ENCODE data around the gene COL5A1.

- no peak for TF ChIP-seq CTCF (IDR thresholded peaks at IDR 0.05)
- no peak for TF ChIP-seq POLR2A (IDR thresholded peaks at IDR 0.05)
Measured at GRCh38 chr9:134820901-134821300, 179.3 kb downstream of the COL5A1 start.
